HUES64 (cell line): ENCODE measurements around the gene DCHS1.

Experiments
- H3K27ac ChIP-seq: 2 replicates; pipeline ENCODE4 v1.7.0; 2013; ENCODE audit warnings: low read depth, low read length, inconsistent platforms
- H3K27me3 ChIP-seq: 2 replicates; pipeline ENCODE4 v1.6.1; 2013; ENCODE audit warnings: mild to moderate bottlenecking, low read length; ENCODE audit not compliant: insufficient read depth
- H3K36me3 ChIP-seq: 2 replicates; pipeline ENCODE4 v1.6.1; 2013; ENCODE audit warnings: mild to moderate bottlenecking, low read length; ENCODE audit not compliant: insufficient read depth
- H3K4me1 ChIP-seq: 2 replicates; pipeline ENCODE4 v1.6.1; 2013; ENCODE audit warnings: mild to moderate bottlenecking, low read length, moderate library complexity; ENCODE audit not compliant: insufficient read depth
- H3K4me3 ChIP-seq: 2 replicates; pipeline ENCODE4 v1.5.1; 2013; ENCODE audit warnings: mild to moderate bottlenecking, low read length, moderate library complexity
- H3K9ac ChIP-seq: 2 replicates; pipeline ENCODE4 v1.6.1; 2013; ENCODE audit warnings: mild to moderate bottlenecking, low read depth, low read length
- H3K9me3 ChIP-seq: 2 replicates; pipeline ENCODE4 v1.6.1; 2013; ENCODE audit warnings: low read depth, low read length; ENCODE audit not compliant: insufficient read depth
- WGBS: fragments of 150-250, 120-280 bp; methylation state at CpG from one replicate; pipeline ENCODE4 v1.1.7; 2013; ENCODE audit warnings: missing lambda C conversion rate; 5-methylcytosine and 5-hydroxymethylcytosine counted together

Gene DCHS1

DNA sequence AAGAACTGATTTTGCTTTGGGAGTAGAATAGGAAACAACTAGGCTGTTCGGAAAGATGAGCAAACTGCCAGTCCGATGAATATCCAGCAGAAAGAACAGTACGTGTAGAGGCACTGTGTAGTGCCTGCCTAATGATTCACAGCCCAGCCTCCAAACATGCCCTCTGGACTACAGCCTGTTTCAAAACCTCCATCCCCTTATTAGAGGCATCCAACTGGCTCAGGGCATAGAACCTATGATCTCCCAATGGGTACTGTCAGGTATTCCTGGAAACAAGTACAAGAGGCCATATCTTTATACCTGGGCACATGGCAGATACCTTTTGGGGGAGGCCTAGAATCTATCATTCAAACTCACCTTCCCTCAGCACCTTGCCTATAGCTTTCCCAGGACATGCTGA lies 57.1 kb downstream of the DCHS1 start:
- no peak overlapping the region for H3K4me3 ChIP-seq
- no peak overlapping the region for H3K9ac ChIP-seq
- H3K36me3 ChIP-seq: peaks cover 52% of the 10 kb centered on the region
- no peaks in the 10 kb centered on the region for H3K27me3 ChIP-seq
- H3K27ac ChIP-seq: no peak overlapping the region
- H3K9me3 ChIP-seq: no peaks in the 10 kb centered on the region
- 96% methylated on average over 3 of the region's 3 CpGs for WGBS
- H3K4me1 ChIP-seq: peaks cover 6% of the 10 kb centered on the region; the same call in 1 of the 2 replicates

DNA sequence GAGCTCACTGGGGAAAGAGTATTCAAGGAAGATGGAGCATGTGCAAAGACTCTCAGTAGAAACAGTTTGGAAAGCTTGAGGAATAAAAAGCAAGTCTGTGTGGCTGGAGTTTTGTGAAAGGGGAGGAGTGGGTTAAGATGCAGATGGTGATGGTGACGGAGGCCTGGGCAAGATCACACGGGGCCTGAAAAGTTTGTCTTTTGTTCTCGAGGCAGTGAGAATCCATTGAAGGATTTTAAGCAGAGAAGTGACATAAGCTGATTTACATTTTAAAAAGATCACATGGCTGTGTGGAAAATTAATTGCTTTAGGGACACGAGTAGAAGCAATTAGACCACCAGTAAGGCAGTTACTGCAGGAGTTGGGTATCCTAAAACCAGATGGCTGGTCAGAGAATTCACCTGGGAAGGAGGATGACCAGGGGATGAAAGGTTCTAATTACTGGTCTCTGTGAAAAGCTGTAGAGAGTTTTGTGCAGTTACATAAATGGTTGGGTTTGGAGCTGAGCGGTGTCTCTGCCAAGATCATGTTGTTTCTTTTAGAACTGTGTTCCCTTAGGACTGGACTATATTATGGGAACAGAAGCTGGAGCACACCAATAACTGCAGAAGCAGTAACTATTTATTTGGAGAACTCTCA lies 59.3 kb downstream of the DCHS1 start:
- Histone ChIP-seq H3K9ac (no peak overlapping the region), H3K9me3 (no peaks in the 10 kb centered on the region), H3K4me3 (no peak overlapping the region), H3K27me3 (no peaks in the 10 kb centered on the region), H3K27ac (no peak overlapping the region), H3K36me3 (peaks cover 48% of the 10 kb centered on the region), H3K4me1 (no peaks in the 10 kb centered on the region)
- WGBS: 91% methylated on average over 5 of the region's 5 CpGs

DNA sequence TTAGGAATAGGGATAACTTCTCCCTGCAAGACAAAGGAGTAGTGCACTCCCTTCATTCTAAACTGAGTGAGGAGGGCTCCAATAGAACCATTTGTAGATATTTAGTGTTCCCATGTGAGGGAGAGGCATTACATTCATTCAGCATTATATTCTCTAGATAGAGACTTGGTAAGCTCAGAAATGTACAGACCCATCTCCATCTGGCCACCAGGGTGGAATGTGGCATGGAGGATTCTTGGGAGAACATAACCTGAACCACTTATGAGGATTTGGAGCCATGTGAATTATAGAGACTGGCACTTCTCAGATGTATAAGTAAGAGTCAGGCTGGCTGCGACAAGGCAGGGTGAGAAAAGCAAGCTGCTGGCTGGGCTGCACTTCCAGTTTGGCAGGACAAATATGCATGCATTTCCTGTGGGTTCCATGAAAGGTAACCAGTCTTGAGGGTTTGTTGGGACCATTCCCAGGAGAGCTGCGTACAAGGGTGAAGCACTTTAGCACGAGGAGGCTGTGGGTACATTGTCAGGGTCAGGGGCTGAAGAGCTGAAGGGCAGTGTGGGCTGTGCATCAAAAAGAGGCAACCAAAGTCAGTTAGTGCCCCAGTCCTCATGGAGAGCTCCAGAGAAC lies 61.4 kb downstream of the DCHS1 start:
- no peaks in the 10 kb centered on the region for H3K4me1 ChIP-seq
- H3K27me3 ChIP-seq: no peaks in the 10 kb centered on the region
- H3K36me3 ChIP-seq: peaks cover 27% of the 10 kb centered on the region; the same call in 1 of the 2 replicates
- no peaks in the 10 kb centered on the region for H3K9me3 ChIP-seq
- 93% methylated on average over 3 of the region's 3 CpGs for WGBS
- H3K9ac ChIP-seq: no peak overlapping the region
- no peak overlapping the region for H3K4me3 ChIP-seq
- H3K27ac ChIP-seq: no peak overlapping the region

DNA sequence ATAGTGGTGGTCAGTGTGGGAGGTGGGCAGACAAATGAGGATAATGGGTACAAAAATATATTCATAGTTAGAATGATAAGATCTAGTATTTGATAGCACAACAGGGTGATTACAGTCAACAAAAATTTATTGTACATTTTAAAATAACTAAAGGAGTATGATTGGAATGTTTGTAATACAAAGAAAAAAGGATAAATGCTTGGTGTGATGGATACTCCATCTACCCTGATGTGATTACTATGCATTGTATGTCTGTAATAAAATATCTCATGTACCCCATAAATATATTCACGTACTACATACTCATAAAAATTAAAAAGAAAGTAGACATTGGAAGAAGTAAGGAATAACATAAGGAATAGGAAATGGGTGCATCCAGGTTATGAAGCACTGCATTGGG lies 67.6 kb downstream of the DCHS1 start:
- Histone ChIP-seq H3K9ac (no peak overlapping the region), H3K9me3 (peaks cover 12% of the 10 kb centered on the region), H3K27ac (no peak overlapping the region), H3K27me3 (no peaks in the 10 kb centered on the region), H3K36me3 (no peaks in the 10 kb centered on the region; the same call in 1 of the 2 replicates), H3K4me1 (no peaks in the 10 kb centered on the region), H3K4me3 (no peak overlapping the region)
- no CpG with 5 or more reads among the region's 1 CpG for WGBS

DNA sequence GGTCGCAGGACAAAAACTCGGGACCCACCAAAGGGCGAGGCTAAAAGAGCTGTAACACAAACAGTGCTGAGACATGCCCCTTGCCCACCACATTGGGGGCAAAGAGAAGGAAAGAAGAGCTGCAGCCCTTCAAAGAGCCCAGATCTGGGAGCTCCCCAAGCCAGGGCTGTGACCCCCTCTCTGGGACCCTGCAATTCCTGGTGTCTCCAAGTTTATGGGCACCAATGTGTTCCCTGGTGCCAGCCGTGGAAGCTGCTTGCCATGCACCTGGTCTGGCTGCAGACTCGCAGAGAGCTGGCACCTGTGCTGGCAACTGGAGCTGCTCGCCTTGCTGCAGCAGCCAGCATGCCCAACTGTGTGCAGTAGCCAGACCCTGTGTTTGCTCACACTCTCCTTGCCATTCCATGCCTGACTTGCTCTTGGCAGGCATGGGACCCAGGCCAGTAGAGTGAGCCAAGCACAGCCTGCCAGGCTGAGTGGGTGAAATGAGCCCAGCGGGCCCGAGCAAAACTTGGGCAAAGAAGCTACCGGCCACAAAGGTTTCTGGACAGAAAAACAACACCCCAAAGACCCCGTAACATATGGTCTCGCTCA lies 68.2 kb downstream of the DCHS1 start:
- Histone ChIP-seq H3K9me3 (peaks cover 12% of the 10 kb centered on the region), H3K27ac (no peak overlapping the region), H3K4me1 (no peaks in the 10 kb centered on the region), H3K9ac (no peak overlapping the region), H3K36me3 (no peaks in the 10 kb centered on the region; the same call in 1 of the 2 replicates), H3K27me3 (no peaks in the 10 kb centered on the region), H3K4me3 (no peak overlapping the region)
- 92% methylated on average over 11 of the region's 11 CpGs for WGBS

DNA sequence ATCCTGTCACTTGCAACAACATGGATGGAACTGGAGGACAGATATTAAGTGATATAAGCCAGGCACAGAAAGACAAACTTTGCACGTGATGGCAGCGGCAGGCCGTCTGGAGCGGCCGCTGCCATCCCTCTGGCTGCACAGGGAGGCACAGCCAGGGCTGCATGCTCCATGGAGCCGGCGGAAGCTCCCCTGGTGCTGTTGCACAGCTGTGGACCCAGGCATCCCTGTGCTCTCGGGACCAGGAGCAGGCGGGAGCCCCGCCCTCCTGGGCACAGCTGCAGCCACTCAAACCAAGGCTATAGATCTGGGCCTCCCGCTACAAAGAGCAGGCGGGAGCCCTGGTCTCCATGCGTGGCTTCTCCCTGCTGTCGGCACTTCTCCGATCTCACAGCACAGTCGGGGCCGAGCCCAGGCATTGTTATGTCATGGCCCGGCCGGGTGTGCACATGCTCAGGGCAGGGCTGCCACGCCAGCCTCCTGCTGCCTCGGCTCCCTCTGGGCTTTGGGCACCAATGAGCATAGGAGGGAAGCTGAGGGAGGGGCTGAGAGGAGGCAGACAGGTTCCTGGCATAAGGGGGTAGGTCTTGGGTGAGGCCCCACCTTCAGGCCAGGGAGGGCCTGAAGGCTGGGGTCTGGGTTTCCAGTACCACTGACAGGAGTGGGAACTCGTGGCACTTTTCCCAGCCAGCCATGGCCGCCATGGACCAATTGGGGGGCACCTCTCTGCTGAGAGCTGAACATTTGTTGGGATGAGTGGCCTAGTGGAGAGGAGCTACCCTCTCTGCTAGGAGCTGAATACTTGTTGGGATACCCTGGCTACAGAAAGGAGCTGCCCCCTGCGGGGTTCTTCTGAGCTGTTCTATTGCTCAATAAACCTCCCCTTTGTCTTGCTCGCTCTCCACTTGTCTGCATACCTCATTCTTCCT lies 68.9 kb downstream of the DCHS1 start:
- Histone ChIP-seq H3K4me1 (no peaks in the 10 kb centered on the region), H3K27ac (no peak overlapping the region), H3K9ac (no peak overlapping the region), H3K4me3 (no peak overlapping the region), H3K9me3 (peaks cover 12% of the 10 kb centered on the region), H3K36me3 (no peaks in the 10 kb centered on the region), H3K27me3 (no peaks in the 10 kb centered on the region)
- whole genome bisulfite sequencing: 94% methylated on average over 25 of the region's 25 CpGs

DNA sequence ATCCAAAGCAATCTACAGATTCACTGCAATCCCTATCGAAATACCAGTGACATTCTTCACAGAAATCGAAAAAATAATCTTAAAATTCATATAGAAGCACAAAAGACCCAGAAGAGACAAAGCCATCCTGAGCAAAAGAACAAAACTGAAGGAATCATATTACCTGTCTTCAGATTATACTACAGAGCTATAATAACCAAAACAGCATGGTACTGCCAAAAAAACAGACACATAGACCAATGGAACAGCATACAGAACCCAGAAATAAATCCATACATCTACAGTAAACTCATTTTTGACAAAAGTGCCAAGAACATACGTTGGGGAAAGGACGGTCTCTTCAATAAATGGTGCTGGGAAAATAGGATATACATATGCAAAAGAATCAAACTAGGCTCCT lies 71.1 kb downstream of the DCHS1 start:
- Histone ChIP-seq H3K4me3 (no peak overlapping the region), H3K9me3 (peaks cover 12% of the 10 kb centered on the region), H3K27me3 (no peaks in the 10 kb centered on the region), H3K9ac (no peak overlapping the region), H3K36me3 (no peaks in the 10 kb centered on the region; the same call in 1 of the 2 replicates), H3K27ac (no peak overlapping the region), H3K4me1 (no peaks in the 10 kb centered on the region)
- WGBS: 93% methylated on average over 2 of the region's 4 CpGs

DNA sequence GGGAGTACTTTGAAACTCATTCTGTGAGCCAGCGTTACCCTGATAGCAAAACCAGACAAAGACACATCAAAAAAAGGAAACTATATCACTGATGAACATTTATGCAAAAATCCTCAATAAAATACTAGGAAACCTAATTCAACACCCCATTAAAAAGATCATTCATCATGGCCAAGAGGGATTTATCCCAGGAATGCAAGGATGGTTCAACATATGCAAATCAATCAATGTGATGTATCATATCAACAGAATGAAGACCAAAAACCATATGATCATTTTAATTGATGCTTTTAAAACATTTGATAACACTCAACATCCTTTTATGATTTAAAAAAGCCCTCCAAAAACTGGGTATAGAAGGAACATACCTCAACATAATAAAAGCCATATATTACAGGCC lies 72.0 kb downstream of the DCHS1 start:
- H3K36me3 ChIP-seq: no peaks in the 10 kb centered on the region; the same call in 1 of the 2 replicates
- no peaks in the 10 kb centered on the region for H3K27me3 ChIP-seq
- H3K4me3 ChIP-seq: no peak overlapping the region
- 100% methylated on average over 1 of the region's 1 CpG for WGBS
- no peaks in the 10 kb centered on the region for H3K4me1 ChIP-seq
- H3K9me3 ChIP-seq: peaks cover 12% of the 10 kb centered on the region
- H3K9ac ChIP-seq: no peak overlapping the region
- H3K27ac ChIP-seq: no peak overlapping the region

DNA sequence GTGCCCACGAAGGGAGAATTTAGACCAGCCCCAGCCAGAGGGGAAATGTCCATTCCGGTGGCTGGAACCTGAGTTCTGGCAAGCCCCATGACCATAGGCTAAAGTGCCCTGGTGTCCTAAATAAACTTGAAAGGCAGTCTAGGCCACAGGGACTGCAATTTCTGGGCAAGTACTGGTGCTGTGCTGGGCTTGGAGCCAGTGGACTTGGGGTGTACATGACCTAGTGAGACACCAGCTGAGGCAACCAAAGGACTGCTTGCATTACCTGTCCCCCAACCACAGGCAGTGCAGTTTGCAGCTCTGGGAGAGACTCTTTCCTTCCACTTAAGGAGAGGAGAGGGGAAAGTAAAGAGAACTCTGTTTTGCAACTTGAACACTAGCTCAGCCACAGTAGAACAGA lies 75.9 kb downstream of the DCHS1 start:
- peaks cover 9% of the 10 kb centered on the region for H3K9me3 ChIP-seq
- H3K4me3 ChIP-seq: no peak overlapping the region
- H3K36me3 ChIP-seq: no peaks in the 10 kb centered on the region; the same call in 1 of the 2 replicates
- H3K27me3 ChIP-seq: no peaks in the 10 kb centered on the region
- no peak overlapping the region for H3K9ac ChIP-seq
- no peak overlapping the region for H3K27ac ChIP-seq
- no peaks in the 10 kb centered on the region for H3K4me1 ChIP-seq
- WGBS: 93% methylated on average over 2 of the region's 2 CpGs

DNA sequence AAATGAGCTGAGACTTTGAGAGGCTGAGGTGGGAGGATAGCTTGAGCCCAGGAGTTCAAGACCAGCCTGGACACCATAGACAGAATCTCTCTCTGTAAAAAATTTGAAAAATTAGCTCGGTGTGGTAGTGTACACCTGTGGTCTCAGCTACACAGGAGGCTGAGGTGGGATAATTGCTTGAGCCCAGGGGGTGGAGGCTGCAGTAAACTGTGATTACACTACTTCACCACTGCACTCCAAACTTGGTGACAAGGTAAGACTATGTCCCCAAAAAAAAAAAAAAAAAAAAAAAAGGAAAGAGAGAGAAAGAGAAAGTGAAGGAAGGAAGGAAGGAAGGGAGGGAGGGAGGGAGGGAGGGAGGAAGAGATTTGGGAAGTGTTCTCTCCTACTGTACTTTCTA lies 77.5 kb downstream of the DCHS1 start:
- no peak overlapping the region for H3K27ac ChIP-seq
- no peak overlapping the region for H3K9ac ChIP-seq
- H3K36me3 ChIP-seq: no peaks in the 10 kb centered on the region; the same call in 1 of the 2 replicates
- H3K27me3 ChIP-seq: no peaks in the 10 kb centered on the region
- H3K4me1 ChIP-seq: no peaks in the 10 kb centered on the region
- WGBS: 100% methylated on average over 1 of the region's 1 CpG
- no peaks in the 10 kb centered on the region for H3K9me3 ChIP-seq
- no peak overlapping the region for H3K4me3 ChIP-seq
